ENCODE data around the gene KCNQ2.

Gene KCNQ2

DNA sequence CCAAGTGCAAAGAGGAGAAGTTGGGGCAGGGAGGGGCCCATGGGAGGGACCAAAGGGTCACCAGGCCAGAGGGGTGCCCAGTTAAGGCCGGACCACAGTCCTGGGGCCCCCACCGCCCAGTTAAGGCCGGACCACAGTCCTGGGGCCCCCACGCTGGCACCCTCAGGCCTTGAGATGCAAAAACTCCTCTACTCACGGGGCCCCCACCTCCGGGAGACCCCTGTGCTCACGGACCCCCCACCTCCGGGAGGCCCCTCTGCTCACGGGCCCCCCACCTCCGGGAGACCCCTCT, 16.9 kb downstream of the KCNQ2 start:
- Histone ChIP-seq H3K4me2 (ENCODE audit: low read length) (no peak overlapping the region), H3K27me3 (ENCODE audit: insufficient read depth, low read length) (0 out of 2 replicates have a peak, but pooled peaks cover 8% of the 10 kb centered on the region), H3K79me2 (ENCODE audit: insufficient read depth, low read length) (no peaks in the 10 kb centered on the region), H3K4me1 (ENCODE audit: insufficient read depth, low read length, severe bottlenecking) (no peaks in the 10 kb centered on the region), H3K4me3 (ENCODE audit: low read depth, low read length, poor library complexity, severe bottlenecking) (no peak overlapping the region), H3F3A (ENCODE audit: insufficient read depth, low read length) (no peaks in the 10 kb centered on the region), H3K9me2 (ENCODE audit: low read depth, low read length) (no peaks in the 10 kb centered on the region), H2AFZ (ENCODE audit: low read length) (no peak overlapping the region), H3K27ac (ENCODE audit: low read depth, low read length, poor library complexity, severe bottlenecking) (no peak overlapping the region), H3K9me3 (ENCODE audit: low read length) (no peaks in the 10 kb centered on the region), H3K36me3 (ENCODE audit: insufficient read depth, low read length) (no peaks in the 10 kb centered on the region), H4K20me1 (ENCODE audit: insufficient read depth, low read length) (no peaks in the 10 kb centered on the region), H3K9ac (ENCODE audit: low read length) (no peak overlapping the region)
- TF ChIP-seq, protein P1, sequence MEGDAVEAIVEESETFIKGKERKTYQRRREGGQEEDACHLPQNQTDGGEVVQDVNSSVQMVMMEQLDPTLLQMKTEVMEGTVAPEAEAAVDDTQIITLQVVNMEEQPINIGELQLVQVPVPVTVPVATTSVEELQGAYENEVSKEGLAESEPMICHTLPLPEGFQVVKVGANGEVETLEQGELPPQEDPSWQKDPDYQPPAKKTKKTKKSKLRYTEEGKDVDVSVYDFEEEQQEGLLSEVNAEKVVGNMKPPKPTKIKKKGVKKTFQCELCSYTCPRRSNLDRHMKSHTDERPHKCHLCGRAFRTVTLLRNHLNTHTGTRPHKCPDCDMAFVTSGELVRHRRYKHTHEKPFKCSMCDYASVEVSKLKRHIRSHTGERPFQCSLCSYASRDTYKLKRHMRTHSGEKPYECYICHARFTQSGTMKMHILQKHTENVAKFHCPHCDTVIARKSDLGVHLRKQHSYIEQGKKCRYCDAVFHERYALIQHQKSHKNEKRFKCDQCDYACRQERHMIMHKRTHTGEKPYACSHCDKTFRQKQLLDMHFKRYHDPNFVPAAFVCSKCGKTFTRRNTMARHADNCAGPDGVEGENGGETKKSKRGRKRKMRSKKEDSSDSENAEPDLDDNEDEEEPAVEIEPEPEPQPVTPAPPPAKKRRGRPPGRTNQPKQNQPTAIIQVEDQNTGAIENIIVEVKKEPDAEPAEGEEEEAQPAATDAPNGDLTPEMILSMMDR (IDR thresholded peaks at IDR 0.05; ENCODE audit: low read length), result no peak
- no peak for TF ChIP-seq EZH2 (IDR thresholded peaks at IDR 0.05; ENCODE audit: borderline replicate concordance, low read length)

DNA sequence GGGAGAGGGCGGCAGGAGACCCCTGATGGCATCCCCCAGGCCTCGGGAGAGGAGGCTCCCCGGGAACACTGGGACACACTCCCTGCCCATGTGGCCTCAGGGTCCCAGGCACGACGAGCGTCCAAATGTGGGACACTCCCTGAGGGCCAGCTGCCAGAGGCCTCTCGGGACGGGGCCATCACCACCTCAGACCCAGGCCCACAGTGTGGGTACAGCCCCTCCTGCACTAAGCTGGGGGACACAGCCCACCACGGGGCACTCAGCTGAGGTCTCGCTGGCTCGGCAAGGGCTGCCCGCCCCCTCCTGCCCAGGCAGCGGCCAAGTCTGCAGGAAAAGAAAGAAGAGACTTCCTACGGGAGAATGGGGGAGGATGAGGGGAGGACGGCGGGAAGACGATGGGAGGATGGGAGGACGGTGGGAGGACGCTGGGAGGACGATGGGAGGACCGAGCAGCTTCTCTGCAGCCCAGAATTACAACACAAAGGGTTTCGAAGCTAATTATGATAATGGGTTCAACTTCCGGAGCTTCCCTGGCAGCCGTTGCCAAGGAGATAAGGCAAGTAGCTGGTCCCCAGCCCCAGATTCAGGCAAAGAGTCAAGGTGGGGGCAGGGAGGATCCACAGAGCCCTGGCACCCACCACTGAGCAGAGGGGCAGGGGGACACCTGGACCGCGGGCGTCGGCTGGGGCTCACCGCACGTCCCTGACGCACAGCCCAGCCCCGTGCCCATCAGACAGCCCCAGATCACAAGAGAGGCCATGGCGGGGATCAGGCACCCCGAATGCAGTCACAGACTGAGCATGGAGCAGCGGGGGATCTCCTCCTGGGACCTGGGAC, 17.5 kb downstream of the KCNQ2 start:
- H3K4me2 ChIP-seq (ENCODE audit: low read length), result no peak overlapping the region
- no peaks in the 10 kb centered on the region for H3F3A ChIP-seq (ENCODE audit: insufficient read depth, low read length)
- no peak overlapping the region for H3K27ac ChIP-seq (ENCODE audit: low read depth, low read length, poor library complexity, severe bottlenecking)
- H3K9me3 ChIP-seq (ENCODE audit: low read length), result no peaks in the 10 kb centered on the region
- no peak overlapping the region for H3K9ac ChIP-seq (ENCODE audit: low read length)
- no peaks in the 10 kb centered on the region for H3K4me1 ChIP-seq (ENCODE audit: insufficient read depth, low read length, severe bottlenecking)
- TF ChIP-seq EZH2 (IDR thresholded peaks at IDR 0.05; ENCODE audit: borderline replicate concordance, low read length), result no peak
- TF ChIP-seq, protein P1 (IDR thresholded peaks at IDR 0.05; ENCODE audit: low read length), result no peak
- no peaks in the 10 kb centered on the region for H3K79me2 ChIP-seq (ENCODE audit: insufficient read depth, low read length)
- H3K9me2 ChIP-seq (ENCODE audit: low read depth, low read length), result no peaks in the 10 kb centered on the region
- 0 out of 2 replicates have a peak, but pooled peaks cover 8% of the 10 kb centered on the region for H3K27me3 ChIP-seq (ENCODE audit: insufficient read depth, low read length)
- H2AFZ ChIP-seq (ENCODE audit: low read length), result no peak overlapping the region
- H4K20me1 ChIP-seq (ENCODE audit: insufficient read depth, low read length), result no peaks in the 10 kb centered on the region
- H3K36me3 ChIP-seq (ENCODE audit: insufficient read depth, low read length), result no peaks in the 10 kb centered on the region
- no peak overlapping the region for H3K4me3 ChIP-seq (ENCODE audit: low read depth, low read length, poor library complexity, severe bottlenecking)

DNA sequence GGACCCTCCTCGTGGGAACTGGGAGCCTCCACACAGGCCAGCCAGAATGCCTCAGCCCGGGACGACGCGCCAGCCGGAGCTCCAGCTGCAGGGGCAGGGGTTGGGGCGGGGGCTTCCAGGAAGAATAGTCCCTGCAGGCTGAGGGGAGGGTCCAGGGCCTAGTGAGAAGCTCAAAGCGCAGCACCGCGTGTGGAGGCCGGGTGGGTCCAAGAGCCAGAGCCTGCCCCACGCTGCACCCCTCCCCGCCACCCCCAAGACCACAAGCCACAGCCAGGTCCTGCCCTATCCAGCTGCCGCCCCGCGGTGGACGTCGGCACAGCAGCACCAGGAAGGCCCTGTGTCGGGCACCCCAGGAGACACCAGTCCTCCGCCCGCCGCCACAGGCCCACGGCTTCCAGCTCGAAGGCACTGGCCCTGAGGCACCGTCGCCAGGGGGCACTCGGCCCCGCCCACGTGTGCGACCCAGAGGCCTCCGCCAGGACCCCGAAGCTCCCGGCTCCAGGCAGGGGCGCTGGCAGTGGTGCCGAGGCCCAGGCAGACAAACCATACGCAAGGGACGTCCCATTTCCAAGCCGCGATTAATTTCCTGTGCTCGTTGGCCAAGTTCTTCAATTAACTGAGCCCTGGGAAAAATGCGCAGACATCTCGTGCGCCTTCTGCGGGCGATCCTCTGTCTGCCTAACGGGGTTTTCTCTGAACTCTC, 19.5 kb downstream of the KCNQ2 start:
- Histone ChIP-seq H3F3A (ENCODE audit: insufficient read depth, low read length) (no peaks in the 10 kb centered on the region), H2AFZ (ENCODE audit: low read length) (no peak overlapping the region), H3K27ac (ENCODE audit: low read depth, low read length, poor library complexity, severe bottlenecking) (no peak overlapping the region), H4K20me1 (ENCODE audit: insufficient read depth, low read length) (no peaks in the 10 kb centered on the region), H3K4me2 (ENCODE audit: low read length) (no peak overlapping the region), H3K9me3 (ENCODE audit: low read length) (no peaks in the 10 kb centered on the region), H3K9me2 (ENCODE audit: low read depth, low read length) (no peaks in the 10 kb centered on the region), H3K36me3 (ENCODE audit: insufficient read depth, low read length) (no peaks in the 10 kb centered on the region), H3K27me3 (ENCODE audit: insufficient read depth, low read length) (0 out of 2 replicates have a peak, but pooled peaks cover 8% of the 10 kb centered on the region), H3K9ac (ENCODE audit: low read length) (no peak overlapping the region), H3K4me1 (ENCODE audit: insufficient read depth, low read length, severe bottlenecking) (no peaks in the 10 kb centered on the region), H3K79me2 (ENCODE audit: insufficient read depth, low read length) (no peaks in the 10 kb centered on the region), H3K4me3 (ENCODE audit: low read depth, low read length, poor library complexity, severe bottlenecking) (no peak overlapping the region)
- TF ChIP-seq, protein P1 (IDR thresholded peaks at IDR 0.05; ENCODE audit: low read length), result no peak
- TF ChIP-seq EZH2 (IDR thresholded peaks at IDR 0.05; ENCODE audit: borderline replicate concordance, low read length), result no peak
